ENCODE results near the gene CYP4B1.

The CYP4B1 gene

GRCh38 chr1:46802081-46802480 lies 3.2 kb downstream of the CYP4B1 start:
- no peak overlapping the region for H3K27ac ChIP-seq (ENCODE audit: low read depth, low read length)
- H3K9me2 ChIP-seq (replicated peaks; ENCODE audit: insufficient read depth, low read length) = no peaks in the 10 kb centered on the region
- H3K27me3 ChIP-seq (ENCODE audit: low read length) = no peaks in the 10 kb centered on the region
- no peak overlapping the region for H3K4me2 ChIP-seq (ENCODE audit: low read depth, low read length, poor library complexity, severe bottlenecking)
- no peak overlapping the region for H3K9ac ChIP-seq (ENCODE audit: low read length)
- no peaks in the 10 kb centered on the region for H3K36me3 ChIP-seq (ENCODE audit: low read length)
- H3K79me2 ChIP-seq (ENCODE audit: insufficient read depth, low read length) = no peaks in the 10 kb centered on the region
- no peak for TF ChIP-seq CTCF (IDR thresholded peaks at IDR 0.05; ENCODE audit: insufficient read depth, low read length, poor library complexity, severe bottlenecking)
- no peak for TF ChIP-seq EZH2phosphoT487 (conservative IDR thresholded peaks at IDR 0.05; ENCODE audit: low read length)
- no peak overlapping the region for H2AFZ ChIP-seq (ENCODE audit: low read depth, low read length, severe bottlenecking)
- H4K20me1 ChIP-seq (ENCODE audit: low read depth, low read length) = no peaks in the 10 kb centered on the region
- no peak overlapping the region for H3K4me3 ChIP-seq (ENCODE audit: insufficient read depth, low read length, poor library complexity, severe bottlenecking)
- H3K9me3 ChIP-seq (ENCODE audit: insufficient read depth, low read length) = no peaks in the 10 kb centered on the region
- H3F3A ChIP-seq (ENCODE audit: insufficient read depth) = no peaks in the 10 kb centered on the region

- no peak overlapping the region for H3K4me3 ChIP-seq (ENCODE audit: insufficient read depth, low read length, poor library complexity, severe bottlenecking)
- H3K9ac ChIP-seq (ENCODE audit: low read length) = no peak overlapping the region
- no peaks in the 10 kb centered on the region for H3K9me2 ChIP-seq (replicated peaks; ENCODE audit: insufficient read depth, low read length)
- TF ChIP-seq CTCF (IDR thresholded peaks at IDR 0.05; ENCODE audit: insufficient read depth, low read length, poor library complexity, severe bottlenecking) (no peak), EZH2phosphoT487 (conservative IDR thresholded peaks at IDR 0.05; ENCODE audit: low read length) (no peak)
- H3K4me2 ChIP-seq (ENCODE audit: low read depth, low read length, poor library complexity, severe bottlenecking) = no peak overlapping the region
- no peaks in the 10 kb centered on the region for H3K27me3 ChIP-seq (ENCODE audit: low read length)
- no peaks in the 10 kb centered on the region for H3K79me2 ChIP-seq (ENCODE audit: insufficient read depth, low read length)
- H3F3A ChIP-seq (ENCODE audit: insufficient read depth) = no peaks in the 10 kb centered on the region
- H3K9me3 ChIP-seq (ENCODE audit: insufficient read depth, low read length) = no peaks in the 10 kb centered on the region
- H2AFZ ChIP-seq (ENCODE audit: low read depth, low read length, severe bottlenecking) = no peak overlapping the region
- H4K20me1 ChIP-seq (ENCODE audit: low read depth, low read length) = no peaks in the 10 kb centered on the region
- H3K27ac ChIP-seq (ENCODE audit: low read depth, low read length) = no peak overlapping the region
- no peaks in the 10 kb centered on the region for H3K36me3 ChIP-seq (ENCODE audit: low read length)
These were observed 4.2 kb downstream of the CYP4B1 start for GRCh38 chr1:46802901-46803574.

GRCh38 chr1:46804027-46804889 lies 5.4 kb downstream of the CYP4B1 start:
- H3K79me2 ChIP-seq (ENCODE audit: insufficient read depth, low read length) = no peaks in the 10 kb centered on the region
- no peaks in the 10 kb centered on the region for H3F3A ChIP-seq (ENCODE audit: insufficient read depth)
- no peaks in the 10 kb centered on the region for H3K36me3 ChIP-seq (ENCODE audit: low read length)
- H4K20me1 ChIP-seq (ENCODE audit: low read depth, low read length) = no peaks in the 10 kb centered on the region
- no peaks in the 10 kb centered on the region for H3K27me3 ChIP-seq (ENCODE audit: low read length)
- no peak overlapping the region for H3K4me3 ChIP-seq (ENCODE audit: insufficient read depth, low read length, poor library complexity, severe bottlenecking)
- H3K9me2 ChIP-seq (replicated peaks; ENCODE audit: insufficient read depth, low read length) = no peaks in the 10 kb centered on the region
- no peaks in the 10 kb centered on the region for H3K9me3 ChIP-seq (ENCODE audit: insufficient read depth, low read length)
- no peak for TF ChIP-seq EZH2phosphoT487 (conservative IDR thresholded peaks at IDR 0.05; ENCODE audit: low read length)
- no peak for TF ChIP-seq CTCF (IDR thresholded peaks at IDR 0.05; ENCODE audit: insufficient read depth, low read length, poor library complexity, severe bottlenecking)
- no peak overlapping the region for H2AFZ ChIP-seq (ENCODE audit: low read depth, low read length, severe bottlenecking)
- no peak overlapping the region for H3K27ac ChIP-seq (ENCODE audit: low read depth, low read length)
- H3K4me2 ChIP-seq (ENCODE audit: low read depth, low read length, poor library complexity, severe bottlenecking) = no peak overlapping the region
- H3K9ac ChIP-seq (ENCODE audit: low read length) = no peak overlapping the region

Data from SU-DHL-6 (cell line).